GM20431 (cell line): ENCODE data around the gene NPTXR.

ENCODE experiments used
- in situ Hi-C: fragments of 300-500 bp; cut with MseI, MboI; formaldehyde crosslinking; loops from one replicate; pipeline ENCODE4 v1.15.0; 2020; ENCODE audit warnings: low sequenced_read_pairs; ENCODE audit not compliant: unreplicated experiment

Gene NPTXR

GRCh38 chr22:38869663-38870062, 25.8 kb upstream of the NPTXR start:
- in situ Hi-C loops, result loop anchor here (10.0 kb wide), 1 partner anchor 135 kb away; no protein-coding TSS in a partner anchor

GRCh38 chr22:38868886-38869381, 25.1 kb upstream of the NPTXR start:
- in situ Hi-C loops, result loop anchor here (10.0 kb wide), 1 partner anchor 136 kb away; no protein-coding TSS in a partner anchor

- in situ Hi-C loops, result loop anchor here (10.0 kb wide), 1 partner anchor 136 kb away; no protein-coding TSS in a partner anchor
Measured at GRCh38 chr22:38868286-38868721, 24.5 kb upstream of the NPTXR start.

- in situ Hi-C loops, result loop anchor here (10.0 kb wide), 1 partner anchor 137 kb away; no protein-coding TSS in a partner anchor
Measured at GRCh38 chr22:38867471-38868285, 23.9 kb upstream of the NPTXR start.

GRCh38 chr22:38867124-38867455, 23.3 kb upstream of the NPTXR start:
- in situ Hi-C loops, result loop anchor here (10.0 kb wide), 1 partner anchor 138 kb away; no protein-coding TSS in a partner anchor

GRCh38 chr22:38866399-38867123, 22.7 kb upstream of the NPTXR start:
- in situ Hi-C loops, result loop anchor here (10.0 kb wide), 1 partner anchor 138 kb away; no protein-coding TSS in a partner anchor

GRCh38 chr22:38866024-38866398, 22.2 kb upstream of the NPTXR start:
- in situ Hi-C loops, result loop anchor here (10.0 kb wide), 1 partner anchor 139 kb away; no protein-coding TSS in a partner anchor

- in situ Hi-C loops, result loop anchor here (10.0 kb wide), 1 partner anchor 139 kb away; no protein-coding TSS in a partner anchor
Measured at GRCh38 chr22:38865201-38866023, 21.6 kb upstream of the NPTXR start.

- in situ Hi-C loops, result loop anchor here (10.0 kb wide), 1 partner anchor 140 kb away; no protein-coding TSS in a partner anchor
Measured at GRCh38 chr22:38864361-38865191, 20.7 kb upstream of the NPTXR start.

GRCh38 chr22:38863531-38864131, 19.8 kb upstream of the NPTXR start:
- in situ Hi-C loops, result loop anchor here (10.0 kb wide), 1 partner anchor 141 kb away; no protein-coding TSS in a partner anchor

- in situ Hi-C loops, result loop anchor here (10.0 kb wide), 1 partner anchor 142 kb away; no protein-coding TSS in a partner anchor
Measured at GRCh38 chr22:38862375-38863329, 18.8 kb upstream of the NPTXR start.

GRCh38 chr22:38861927-38862326, 18.1 kb upstream of the NPTXR start:
- in situ Hi-C loops, result loop anchor here (10.0 kb wide), 1 partner anchor 143 kb away; no protein-coding TSS in a partner anchor

- in situ Hi-C loops, result loop anchor here (10.0 kb wide), 1 partner anchor 143 kb away; no protein-coding TSS in a partner anchor
Measured at GRCh38 chr22:38861170-38861876, 17.5 kb upstream of the NPTXR start.

- in situ Hi-C loops, result loop anchor here (10.0 kb wide), 1 partner anchor 144 kb away; no protein-coding TSS in a partner anchor
Measured at GRCh38 chr22:38860283-38861169, 16.7 kb upstream of the NPTXR start.

GRCh38 chr22:38859581-38860282, 15.9 kb upstream of the NPTXR start:
- in situ Hi-C loops, result loop anchor here (10.0 kb wide), 1 partner anchor 145 kb away; no protein-coding TSS in a partner anchor
